GM23338 (cell line): ENCODE measurements around the gene PROKR1.

Experiments
- CREB1 ChIP-seq: fragments of 250-450 bp; sonication (Bioruptor Pico); IDR thresholded peaks from 2 replicates; pipeline ENCODE4 v1.5.0; 2020; ENCODE audit warnings: low read depth, mild to moderate bottlenecking, moderate library complexity
- CTCF ChIP-seq, 2 experiments: fragments of 200-600 bp in 1 of 2; sonication (generic) in 1 of 2; conservative IDR thresholded peaks; 2 replicates each; pipeline versions ENCODE4 v1.5.1 to v1.6.1; 2016 to 2017; ENCODE audit warnings: antibody characterized with exemption in 2 of 2, low read depth in 2 of 2, mild to moderate bottlenecking in 2 of 2, moderate library complexity in 1 of 2
- EZH2 ChIP-seq: fragments of 200-600 bp; sonication (generic); IDR thresholded peaks from one replicate; pipeline ENCODE4 v1.8.0; 2017; ENCODE audit warnings: antibody characterized with exemption, mild to moderate bottlenecking, low read depth; ENCODE audit not compliant: unreplicated experiment
- EZH2phosphoT487 ChIP-seq: fragments of 200-600 bp; sonication (generic); IDR thresholded peaks from one replicate; pipeline ENCODE4 v1.8.1; 2018; ENCODE audit warnings: antibody characterized with exemption; ENCODE audit not compliant: unreplicated experiment
- JUNB ChIP-seq: IDR thresholded peaks from one replicate; pipeline ENCODE4 v1.6.1; 2016; ENCODE audit warnings: antibody characterized with exemption; ENCODE audit not compliant: unreplicated experiment
- NANOG ChIP-seq: IDR thresholded peaks from 2 replicates; pipeline ENCODE4 v1.6.1; 2016; ENCODE audit warnings: antibody characterized with exemption, borderline replicate concordance
- POLR2AphosphoS5 ChIP-seq: IDR thresholded peaks from 2 replicates; pipeline ENCODE4 v1.6.1; 2016; ENCODE audit warnings: antibody characterized with exemption, low read depth
- REST ChIP-seq: IDR thresholded peaks from one replicate; pipeline ENCODE4 v1.6.1; 2018; ENCODE audit warnings: antibody characterized with exemption; ENCODE audit not compliant: unreplicated experiment

- no peak for TF ChIP-seq CTCF (conservative IDR thresholded peaks at IDR 0.05; ENCODE audit: low read depth in 2 of 2)
- no peak for TF ChIP-seq POLR2AphosphoS5
- TF ChIP-seq EZH2: no peak
- TF ChIP-seq REST: no peak
- no peak for TF ChIP-seq EZH2phosphoT487
- no peak for TF ChIP-seq NANOG
- TF ChIP-seq CREB1 (CRISPR knock-in tag): no peak
- TF ChIP-seq JUNB: no peak
Measured at GRCh38 chr2:68686178-68686577, 42.8 kb downstream of the PROKR1 start.
